Measurements from ENCODE around the gene DLEU7.

- TF ChIP-seq CTCF (IDR thresholded peaks at IDR 0.05; ENCODE audit: insufficient read depth, low read depth, low read length) (no peak), EZH2 (IDR thresholded peaks at IDR 0.05; ENCODE audit: insufficient read depth, low read length) (no peak)
These were observed 32.5 kb downstream of the DLEU7 start for GRCh38 chr13:50810998-50811397.

Measured in astrocyte (in vitro differentiated cells and primary cell).